Thyroid gland (tissue), 4 donors: ENCODE results near the gene DYNLRB2. TPM values are rescaled to one million over a fixed set of nuclear protein-coding genes. Genes with fewer than 3 reads are reported as not detected.

ENCODE experiments used
- DNase-seq, 2 donors: peaks; one replicate each; pipeline ENCODE4 v3.0.0-alpha.2; 2019
- H3K27ac ChIP-seq, 3 donors: fragments of 200-600 bp; sonication (generic); 1 replicate in 2 of 3; 2 replicates in 1 of 3; pipeline ENCODE4 v1.5.1; 2016 to 2019; ENCODE audit warnings: mild to moderate bottlenecking in 1 of 3, moderate library complexity in 1 of 3
- H3K27me3 ChIP-seq: fragments of 200-600 bp; sonication (generic); one replicate; pipeline ENCODE4 v1.5.1; 2019
- H3K36me3 ChIP-seq, 2 donors: fragments of 200-600 bp; sonication (generic); one replicate each; pipeline ENCODE4 v1.5.1; 2016 to 2019
- H3K4me1 ChIP-seq, 2 donors: fragments of 200-600 bp; sonication (generic); one replicate each; pipeline ENCODE4 v1.5.1; 2017 to 2019
- H3K4me3 ChIP-seq, 3 donors: fragments of 200-600 bp; sonication (generic); replicated peaks in 1 of 3; 1 replicate in 2 of 3; 2 replicates in 1 of 3; pipeline ENCODE4 v1.5.1; 2016; ENCODE audit warnings: mild to moderate bottlenecking in 1 of 3
- H3K9me3 ChIP-seq: fragments of 200-600 bp; sonication (generic); one replicate; pipeline ENCODE4 v1.5.1; 2017
- CTCF ChIP-seq, 6 experiments: fragments of 200-600 bp in 3 of 6; fragments of 450-650 bp in 3 of 6; sonication (generic) in 3 of 6; IDR thresholded peaks; one replicate each; pipeline ENCODE4 v1.5.1; 2016 to 2019; ENCODE audit warnings: antibody characterized with exemption in 6 of 6, mild to moderate bottlenecking in 2 of 6, inconsistent platforms in 1 of 6, moderate library complexity in 1 of 6
- POLR2A ChIP-seq, 2 donors: fragments of 450-650 bp; IDR thresholded peaks; one replicate each; pipeline ENCODE4 v1.6.1; 2017; ENCODE audit warnings: antibody characterized with exemption in 2 of 2, mild to moderate bottlenecking in 2 of 2, moderate library complexity in 1 of 2
- WGBS, 2 donors: methylation state at CpG; one replicate each; pipeline ENCODE4 v1.1.5; 2017; 5-methylcytosine and 5-hydroxymethylcytosine counted together
- intact Hi-C: fragments of 100-400 bp; cut with DNase I; formaldehyde crosslinking; loops from one replicate; pipeline ENCODE4 v1.15.1; 2023
- total RNA-seq, 4 donors: library from RNA; depleted of rRNA; stranded (reverse); fragments of >200 nt; gene quantifications; one replicate each; pipeline ENCODE4 v1.2.3, GENCODE V29; 2016

DYNLRB2 gene
- total RNA-seq, 4 donors from 2014 or later, result 6.4 to 11.6 (median 6.7) TPM; not detected in 1

- 79 to 84% methylated on average over 3 to 7 of the region's 7 CpGs for WGBS, 2 donors
- no peaks in the 10 kb centered on the region for H3K9me3 ChIP-seq
- no peaks in the 10 kb centered on the region for H3K27me3 ChIP-seq
- DNase-seq, result no peak
- H3K36me3 ChIP-seq, result no peaks in the 10 kb centered on the region
- H3K4me1 ChIP-seq, result no peaks in the 10 kb centered on the region
- no peak overlapping the region for H3K4me3 ChIP-seq
- H3K27ac ChIP-seq, result no peak overlapping the region
- no peak for TF ChIP-seq CTCF (IDR thresholded peaks at IDR 0.05)
- no peak for TF ChIP-seq POLR2A (IDR thresholded peaks at IDR 0.05)
- intact Hi-C loops, result no loop called here
Observed at GRCh38 chr16:80591071-80591915, 50.5 kb downstream of the DYNLRB2 start.

- Histone ChIP-seq H3K9me3 (no peaks in the 10 kb centered on the region), H3K36me3 (no peaks in the 10 kb centered on the region), H3K4me1 (no peaks in the 10 kb centered on the region), H3K27ac (no peak overlapping the region), H3K4me3 (no peak overlapping the region), H3K27me3 (no peaks in the 10 kb centered on the region)
- no peak for DNase-seq
- 89 to 100% methylated on average over 2 of the region's 2 CpGs for WGBS, 2 donors
- TF ChIP-seq POLR2A (IDR thresholded peaks at IDR 0.05) (no peak), CTCF (IDR thresholded peaks at IDR 0.05) (no peak)
- intact Hi-C loops, result no loop called here
Observed at GRCh38 chr16:80592273-80592672, 51.5 kb downstream of the DYNLRB2 start.

- no peaks in the 10 kb centered on the region for H3K9me3 ChIP-seq
- H3K27ac ChIP-seq, result no peak overlapping the region
- H3K4me3 ChIP-seq, result no peak overlapping the region
- H3K27me3 ChIP-seq, result no peaks in the 10 kb centered on the region
- H3K36me3 ChIP-seq, result no peaks in the 10 kb centered on the region
- no peak for DNase-seq
- TF ChIP-seq POLR2A (IDR thresholded peaks at IDR 0.05), result no peak
- TF ChIP-seq CTCF (IDR thresholded peaks at IDR 0.05), result no peak
- intact Hi-C loops, result no loop called here
- H3K4me1 ChIP-seq, result no peaks in the 10 kb centered on the region
Observed at GRCh38 chr16:80594756-80595155, 54.0 kb downstream of the DYNLRB2 start.

GRCh38 chr16:80596507-80597207, 55.9 kb downstream of the DYNLRB2 start:
- no peaks in the 10 kb centered on the region for H3K27me3 ChIP-seq
- H3K9me3 ChIP-seq, result no peaks in the 10 kb centered on the region
- H3K4me1 ChIP-seq, result no peaks in the 10 kb centered on the region
- WGBS, 2 donors, result 88 to 91% methylated on average over 7 of the region's 7 CpGs
- DNase-seq, result no peak
- H3K36me3 ChIP-seq, result no peaks in the 10 kb centered on the region
- no peak overlapping the region for H3K4me3 ChIP-seq
- no peak for TF ChIP-seq POLR2A (IDR thresholded peaks at IDR 0.05)
- no peak for TF ChIP-seq CTCF (IDR thresholded peaks at IDR 0.05)
- intact Hi-C loops, result no loop called here
- no peak overlapping the region for H3K27ac ChIP-seq

GRCh38 chr16:80599466-80599865, 58.7 kb downstream of the DYNLRB2 start:
- no peaks in the 10 kb centered on the region for H3K27me3 ChIP-seq
- no peak overlapping the region for H3K4me3 ChIP-seq
- H3K27ac ChIP-seq, result no peak overlapping the region
- no peaks in the 10 kb centered on the region for H3K36me3 ChIP-seq
- 85 to 86% methylated on average over 3 of the region's 3 CpGs for WGBS, 2 donors
- no peaks in the 10 kb centered on the region for H3K9me3 ChIP-seq
- no peak for TF ChIP-seq CTCF (IDR thresholded peaks at IDR 0.05)
- no peak for TF ChIP-seq POLR2A (IDR thresholded peaks at IDR 0.05)
- intact Hi-C loops, result no loop called here
- no peaks in the 10 kb centered on the region for H3K4me1 ChIP-seq
- DNase-seq, result no peak
